Calu3 (cell line): ENCODE data around the gene PRKAG2. TPM values are rescaled to one million over a fixed set of nuclear protein-coding genes. Genes with fewer than 3 reads are reported as not detected.
A peak's percentile ranks its signal among the peaks of the same experiment; 100 is the strongest.

Experiments used
- BruUV-seq: library from RNA; stranded (reverse); fragments of 400-500 nt; replicated peaks from 2 replicates; lab custom pipeline; 2021; lab: Mats Ljungman, UMichigan
- CTCF ChIA-PET: fragments of 300-600 bp; sonication (Branson Sonifier 250); formaldehyde crosslinking; loops from one replicate; lab custom pipeline; 2022; ENCODE audit warnings: antibody characterized with exemption; lab: Charles Lee
- DNase-seq: peaks from one replicate; pipeline ENCODE4 v3.0.0; 2022
- H3K27ac Mint-ChIP-seq: one replicate; pipeline ENCODE4 v1.8.0; 2022; ENCODE audit warnings: mixed read lengths; ENCODE audit not compliant: unreplicated experiment
- H3K27me3 Mint-ChIP-seq: one replicate; pipeline ENCODE4 v1.8.0; 2022; ENCODE audit warnings: mixed read lengths; ENCODE audit not compliant: unreplicated experiment
- H3K36me3 Mint-ChIP-seq: one replicate; pipeline ENCODE4 v1.8.0; 2022; ENCODE audit warnings: mild to moderate bottlenecking, moderate library complexity, mixed read lengths; ENCODE audit not compliant: insufficient read depth, unreplicated experiment
- H3K4me1 Mint-ChIP-seq: one replicate; pipeline ENCODE4 v1.8.0; 2022; ENCODE audit warnings: mild to moderate bottlenecking, low read depth, mixed read lengths; ENCODE audit not compliant: unreplicated experiment
- H3K4me3 Mint-ChIP-seq: one replicate; pipeline ENCODE4 v1.8.0; 2022; ENCODE audit warnings: mild to moderate bottlenecking, low read depth, moderate library complexity, mixed read lengths; ENCODE audit not compliant: unreplicated experiment
- H3K9me3 Mint-ChIP-seq: one replicate; pipeline ENCODE4 v1.8.0; 2022; ENCODE audit warnings: low read depth, mixed read lengths; ENCODE audit not compliant: unreplicated experiment
- CTCF ChIP-seq: fragments of 200-600 bp; IDR thresholded peaks from one replicate; pipeline ENCODE4 v1.8.0; 2022; ENCODE audit warnings: antibody characterized with exemption; ENCODE audit not compliant: unreplicated experiment
- intact Hi-C: fragments of 100-400 bp; cut with micrococcal nuclease; formaldehyde crosslinking; loops from one replicate; pipeline ENCODE4 v1.10.0; 2022; ENCODE audit not compliant: unreplicated experiment
- total RNA-seq: library from RNA; stranded (reverse); gene quantifications from 2 replicates; pipeline ENCODE4 v1.2.3, GENCODE V29; 2022

The PRKAG2 gene
- total RNA-seq, 1 experiment from 2014 or later = 22.4 TPM

- peak overlapping the region; percentile 63 for H3K4me3 Mint-ChIP-seq
- no peak overlapping the region for H3K27ac Mint-ChIP-seq
- H3K27me3 Mint-ChIP-seq = no peaks in the 10 kb centered on the region
- H3K36me3 Mint-ChIP-seq = peaks cover 21% of the 10 kb centered on the region
- CTCF ChIA-PET = interaction anchor here (0.5 to 2.0 kb wide), 6 partner anchors 17 to 863 kb away, joined by 3 to 9 read pairs (median 3); no protein-coding TSS in a partner anchor
- peaks cover 3% of the 10 kb centered on the region for H3K9me3 Mint-ChIP-seq
- BruUV-seq = no TSS peak
- intact Hi-C loops = no loop called here
- TF ChIP-seq CTCF = no peak
- peaks cover 6% of the 10 kb centered on the region for H3K4me1 Mint-ChIP-seq
- DNase-seq = no peak
Observed at GRCh38 chr7:151735186-151735850, 141.6 kb downstream of the PRKAG2 start.

- no peaks in the 10 kb centered on the region for H3K27me3 Mint-ChIP-seq
- no TSS peak for BruUV-seq
- intact Hi-C loops = no loop called here
- CTCF ChIA-PET = interaction anchor here (0.6 to 1.0 kb wide), 2 partner anchors 100 to 277 kb away, joined by 3 read pairs; no protein-coding TSS in a partner anchor
- no peak overlapping the region for H3K4me3 Mint-ChIP-seq
- H3K4me1 Mint-ChIP-seq = peaks cover 15% of the 10 kb centered on the region
- TF ChIP-seq CTCF = no peak
- no peaks in the 10 kb centered on the region for H3K9me3 Mint-ChIP-seq
- peaks cover 21% of the 10 kb centered on the region for H3K36me3 Mint-ChIP-seq
- no peak overlapping the region for H3K27ac Mint-ChIP-seq
- DNase-seq = no peak
Observed at GRCh38 chr7:151732834-151733592, 143.9 kb downstream of the PRKAG2 start.

GRCh38 chr7:151732292-151732691 is 144.6 kb downstream of the PRKAG2 start:
- peaks cover 22% of the 10 kb centered on the region for H3K36me3 Mint-ChIP-seq
- no peak for TF ChIP-seq CTCF
- no peaks in the 10 kb centered on the region for H3K27me3 Mint-ChIP-seq
- no TSS peak for BruUV-seq
- H3K4me1 Mint-ChIP-seq = peaks cover 18% of the 10 kb centered on the region
- no peak for DNase-seq
- CTCF ChIA-PET = interaction anchor here (0.6 kb wide), 1 partner anchor 278 kb away, joined by 3 read pairs; no protein-coding TSS in a partner anchor
- intact Hi-C loops = no loop called here
- H3K9me3 Mint-ChIP-seq = no peaks in the 10 kb centered on the region
- no peak overlapping the region for H3K4me3 Mint-ChIP-seq
- no peak overlapping the region for H3K27ac Mint-ChIP-seq

- DNase-seq = no peak
- no peaks in the 10 kb centered on the region for H3K27me3 Mint-ChIP-seq
- peaks cover 27% of the 10 kb centered on the region for H3K4me1 Mint-ChIP-seq
- intact Hi-C loops = no loop called here
- peaks cover 18% of the 10 kb centered on the region for H3K36me3 Mint-ChIP-seq
- no peaks in the 10 kb centered on the region for H3K9me3 Mint-ChIP-seq
- no peak overlapping the region for H3K27ac Mint-ChIP-seq
- CTCF ChIA-PET = interaction anchor here (0.6 to 1.0 kb wide), 2 partner anchors 13 to 16 kb away, joined by 3 to 5 read pairs; no protein-coding TSS in a partner anchor
- no TSS peak for BruUV-seq
- no peak overlapping the region for H3K4me3 Mint-ChIP-seq
- no peak for TF ChIP-seq CTCF
Observed at GRCh38 chr7:151731022-151731441, 145.9 kb downstream of the PRKAG2 start.
